HCT116 (cell line): ENCODE results near the gene CTBP2. TPM values are rescaled to one million over a fixed set of nuclear protein-coding genes. Genes with fewer than 3 reads are reported as not detected.

Experiments
- ATAC-seq: fragments of 200-7000 bp; cut with Tn5 transposase; 2 replicates; pipeline ENCODE4 v1.9.1; 2020; ENCODE audit warnings: mild to moderate bottlenecking, moderate library complexity
- BruUV-seq: library from RNA; stranded (reverse); fragments of 400-500 nt; replicated peaks from 2 replicates; lab custom pipeline; 2021; lab: Mats Ljungman, UMichigan
- CTCF ChIA-PET: fragments of 300-600 bp; sonication (Branson Sonifier 250); formaldehyde crosslinking; loops from one replicate; lab custom pipeline; 2021; ENCODE audit warnings: antibody characterized with exemption; lab: Charles Lee
- POLR2A ChIA-PET: fragments of 300-600, 350-600 bp; sonication (Branson Sonifier 250); formaldehyde crosslinking; loops from one replicate; lab custom pipeline; 2021; ENCODE audit warnings: antibody characterized with exemption; lab: Charles Lee
- RAD21 ChIA-PET, 2 experiments: fragments of 300-600 bp; sonication (Branson Sonifier 250); formaldehyde crosslinking; loops; one replicate each; lab custom pipeline; 2023; ENCODE audit warnings: low total read pairs in 2 of 2; ENCODE audit not compliant: uncharacterized antibody in 2 of 2, unreplicated experiment in 2 of 2, low non-redundant PET in 1 of 2; lab: Charles Lee
- DNase-seq: peaks from one replicate; pipeline ENCODE4 v3.0.0-alpha.2; 2010; ENCODE audit warnings: low read depth, low spot score
- H2AFZ ChIP-seq: fragments of 200-600 bp; shearing (Covaris generic), sonication (generic); 2 replicates; pipeline ENCODE4 v1.6.1; 2017; ENCODE audit warnings: low read depth, mixed run types, mixed read lengths, antibody characterized with exemption, low read length; ENCODE audit not compliant: poor library complexity, severe bottlenecking
- H3K27ac ChIP-seq: 2 replicates; pipeline ENCODE4 v1.5.1; 2012; ENCODE audit warnings: low read depth, low read length
- H3K27me3 ChIP-seq: fragments of 200-600 bp; sonication (generic); 2 replicates; pipeline ENCODE4 v1.6.1; 2016; ENCODE audit warnings: mixed run types, low read length, mixed read lengths; ENCODE audit not compliant: insufficient read depth
- H3K36me3 ChIP-seq, 2 experiments: fragments of 200-500 bp in 1 of 2; fragments of 200-600 bp in 1 of 2; sonication (Bioruptor generic) in 1 of 2; sonication (generic) in 1 of 2; 2 replicates each; pipeline versions ENCODE4 v1.5.1 to v1.6.1; 2014 to 2016; ENCODE audit warnings: low read length in 2 of 2, inconsistent platforms in 1 of 2, mixed read lengths in 1 of 2, mixed run types in 1 of 2; ENCODE audit not compliant: insufficient read depth in 2 of 2, control insufficient read depth in 1 of 2
- H3K4me1 ChIP-seq, 2 experiments: fragments of 200-600 bp in 1 of 2; sonication (generic) in 1 of 2; 2 replicates each; pipeline versions ENCODE4 v1.5.1 to v1.6.1; 2012 to 2017; ENCODE audit warnings: low read length in 2 of 2, inconsistent platforms in 1 of 2, mild to moderate bottlenecking in 1 of 2, mixed read lengths in 1 of 2, mixed run types in 1 of 2, moderate library complexity in 1 of 2; ENCODE audit not compliant: insufficient read depth in 2 of 2, control insufficient read depth in 1 of 2
- H3K4me2 ChIP-seq: fragments of 200-600 bp; sonication (generic); 2 replicates; pipeline ENCODE4 v1.6.1; 2017; ENCODE audit warnings: mixed run types, low read length, mixed read lengths
- H3K4me3 ChIP-seq, 2 experiments: fragments of 200-600 bp in 1 of 2; sonication (generic) in 1 of 2; replicated peaks in 1 of 2; 2 replicates each; pipeline ENCODE4 v1.5.1; 2011 to 2016; ENCODE audit warnings: low read length in 2 of 2, control low read depth in 1 of 2, low read depth in 1 of 2, mild to moderate bottlenecking in 1 of 2, mixed read lengths in 1 of 2, mixed run types in 1 of 2
- H3K79me2 ChIP-seq: fragments of 200-600 bp; sonication (generic); 2 replicates; pipeline ENCODE4 v1.6.1; 2017; ENCODE audit warnings: mild to moderate bottlenecking, mixed run types, low read length, moderate library complexity, mixed read lengths; ENCODE audit not compliant: insufficient read depth
- H3K9ac ChIP-seq: fragments of 200-600 bp; sonication (generic); 2 replicates; pipeline ENCODE4 v1.6.1; 2016; ENCODE audit warnings: low read length, mixed read lengths
- H3K9me2 ChIP-seq: fragments of 200-600 bp; sonication (generic), shearing (Covaris generic); 2 replicates; pipeline ENCODE4 v1.6.1; 2017; ENCODE audit warnings: mixed run types, mild to moderate bottlenecking, moderate library complexity; ENCODE audit not compliant: insufficient read depth
- H3K9me3 ChIP-seq, 2 experiments: fragments of 200-500 bp in 1 of 2; fragments of 200-600 bp in 1 of 2; sonication (Bioruptor generic) in 1 of 2; sonication (generic) in 1 of 2; 2 replicates each; pipeline ENCODE4 v1.6.1; 2014 to 2017; ENCODE audit warnings: low read length in 2 of 2, mixed read lengths in 2 of 2, inconsistent platforms in 1 of 2, low read depth in 1 of 2, mild to moderate bottlenecking in 1 of 2, mixed run types in 1 of 2, moderate library complexity in 1 of 2; ENCODE audit not compliant: control insufficient read depth in 1 of 2, insufficient read depth in 1 of 2
- H4K20me1 ChIP-seq: fragments of 200-600 bp; sonication (generic), shearing (Covaris generic); 2 replicates; pipeline ENCODE4 v1.6.1; 2017; ENCODE audit warnings: mixed run types, mild to moderate bottlenecking, moderate library complexity; ENCODE audit not compliant: insufficient read depth
- CBX3 ChIP-seq: IDR thresholded peaks from 2 replicates; pipeline ENCODE4 v1.6.1; 2012; ENCODE audit warnings: low read depth
- CEBPB ChIP-seq: IDR thresholded peaks from 2 replicates; pipeline ENCODE4 v1.6.1; 2012; ENCODE audit warnings: low read depth
- ELF1 ChIP-seq: IDR thresholded peaks from 2 replicates; pipeline ENCODE4 v1.6.1; 2012; ENCODE audit warnings: low read depth, borderline replicate concordance
- EZH2 ChIP-seq: fragments of 200-600 bp; sonication (generic); IDR thresholded peaks from 2 replicates; pipeline ENCODE4 v1.6.1; 2017; ENCODE audit warnings: antibody characterized with exemption, mixed run types
- FOSL1 ChIP-seq: IDR thresholded peaks from 2 replicates; pipeline ENCODE4 v1.6.1; 2012; ENCODE audit warnings: low read depth
- RAD21 ChIP-seq: IDR thresholded peaks from 2 replicates; pipeline ENCODE4 v1.6.1; 2012; ENCODE audit warnings: low read depth, mild to moderate bottlenecking
- SIN3A ChIP-seq: IDR thresholded peaks from 2 replicates; pipeline ENCODE4 v1.6.1; 2012; ENCODE audit warnings: low read depth
- YY1 ChIP-seq: IDR thresholded peaks from 2 replicates; pipeline ENCODE4 v1.6.1; 2011; ENCODE audit warnings: low read length, low read depth, moderate library complexity, mild to moderate bottlenecking; ENCODE audit not compliant: insufficient replicate concordance; ENCODE audit errors: extremely low read depth
- intact Hi-C: fragments of 100-400 bp; cut with micrococcal nuclease; formaldehyde crosslinking; loops from 2 replicates; pipeline ENCODE4 v1.10.0; 2022
- total RNA-seq: library from RNA; stranded (reverse); gene quantifications from one replicate; pipeline ENCODE4 v1.2.1, GENCODE V29; 2021; ENCODE audit not compliant: unreplicated experiment
- TF ChIP-seq, protein P1 (sequence below): IDR thresholded peaks from 2 replicates; pipeline ENCODE4 v1.6.1; 2012; ENCODE audit warnings: low read depth
- TF ChIP-seq, protein P2 (sequence below): IDR thresholded peaks from 2 replicates; pipeline ENCODE4 v1.6.1; 2012

CTBP2 gene
- total RNA-seq, 1 experiment from 2014 or later = 144 TPM

DNA sequence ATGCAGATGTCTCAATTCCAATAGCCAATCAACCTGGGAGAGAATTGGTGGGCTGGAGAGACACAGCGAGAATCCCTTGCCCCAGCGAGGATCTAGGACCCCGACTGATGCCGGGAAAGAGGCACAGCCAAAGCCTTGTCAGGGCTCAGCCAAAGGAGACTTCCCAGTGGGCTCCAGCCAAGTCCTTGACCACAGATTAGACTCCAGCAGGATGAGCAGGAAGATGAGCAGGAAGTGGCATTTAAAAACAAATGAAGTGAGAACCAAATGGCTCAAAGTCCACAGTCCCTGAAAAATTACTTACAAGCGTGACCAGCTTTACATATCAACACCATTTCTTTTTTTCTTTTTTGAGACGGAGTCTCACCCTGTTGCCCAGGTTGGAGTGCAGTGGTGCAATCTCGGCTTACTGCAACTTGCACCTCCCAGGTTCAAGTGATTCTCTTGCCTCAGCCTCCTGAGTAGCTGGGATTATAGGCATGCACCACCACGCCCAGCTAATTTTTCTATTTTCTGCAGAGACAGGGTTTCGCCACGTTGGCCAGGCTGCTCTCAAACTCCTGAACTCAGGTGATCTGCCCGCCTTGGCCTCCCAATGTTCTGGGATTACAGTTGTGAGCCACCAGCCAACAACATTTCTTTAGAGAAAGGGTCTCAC is 40.2 kb downstream of the CTBP2 start:
- CTCF ChIA-PET = interaction anchor here (1.2 to 2.2 kb wide), 2 partner anchors 35 to 72 kb away, joined by 3 to 6 read pairs; no protein-coding TSS in a partner anchor
- Histone ChIP-seq H2AFZ (no peak overlapping the region), H3K36me3 (no peaks in the 10 kb centered on the region), H3K27me3 (no peaks in the 10 kb centered on the region), H3K4me1 (peaks cover 56 to 63% of the 10 kb centered on the region in 2 experiments), H3K79me2 (peaks cover 99% of the 10 kb centered on the region), H3K4me3 (no peak overlapping the region), H3K9ac (peak overlapping the region; percentile 66), H3K9me2 (no peaks in the 10 kb centered on the region), H3K27ac (peak overlapping the region; percentile 46), H3K4me2 (peak overlapping the region; percentile 77), H4K20me1 (no peaks in the 10 kb centered on the region), H3K9me3 (no peaks in the 10 kb centered on the region)
- RAD21 ChIA-PET = interaction anchor here in 1 of 2 experiments (1.2 kb wide), 2 partner anchors 17 to 25 kb away, joined by 4 to 5 read pairs; no protein-coding TSS in a partner anchor
- DNase-seq = no peak
- BruUV-seq = no TSS peak
- TF ChIP-seq RAD21 (no peak), CBX3 (no peak), ELF1 (no peak), CEBPB (no peak), FOSL1 (no peak), SIN3A (no peak), YY1 (no peak), EZH2 (no peak)
- TF ChIP-seq, protein P1, sequence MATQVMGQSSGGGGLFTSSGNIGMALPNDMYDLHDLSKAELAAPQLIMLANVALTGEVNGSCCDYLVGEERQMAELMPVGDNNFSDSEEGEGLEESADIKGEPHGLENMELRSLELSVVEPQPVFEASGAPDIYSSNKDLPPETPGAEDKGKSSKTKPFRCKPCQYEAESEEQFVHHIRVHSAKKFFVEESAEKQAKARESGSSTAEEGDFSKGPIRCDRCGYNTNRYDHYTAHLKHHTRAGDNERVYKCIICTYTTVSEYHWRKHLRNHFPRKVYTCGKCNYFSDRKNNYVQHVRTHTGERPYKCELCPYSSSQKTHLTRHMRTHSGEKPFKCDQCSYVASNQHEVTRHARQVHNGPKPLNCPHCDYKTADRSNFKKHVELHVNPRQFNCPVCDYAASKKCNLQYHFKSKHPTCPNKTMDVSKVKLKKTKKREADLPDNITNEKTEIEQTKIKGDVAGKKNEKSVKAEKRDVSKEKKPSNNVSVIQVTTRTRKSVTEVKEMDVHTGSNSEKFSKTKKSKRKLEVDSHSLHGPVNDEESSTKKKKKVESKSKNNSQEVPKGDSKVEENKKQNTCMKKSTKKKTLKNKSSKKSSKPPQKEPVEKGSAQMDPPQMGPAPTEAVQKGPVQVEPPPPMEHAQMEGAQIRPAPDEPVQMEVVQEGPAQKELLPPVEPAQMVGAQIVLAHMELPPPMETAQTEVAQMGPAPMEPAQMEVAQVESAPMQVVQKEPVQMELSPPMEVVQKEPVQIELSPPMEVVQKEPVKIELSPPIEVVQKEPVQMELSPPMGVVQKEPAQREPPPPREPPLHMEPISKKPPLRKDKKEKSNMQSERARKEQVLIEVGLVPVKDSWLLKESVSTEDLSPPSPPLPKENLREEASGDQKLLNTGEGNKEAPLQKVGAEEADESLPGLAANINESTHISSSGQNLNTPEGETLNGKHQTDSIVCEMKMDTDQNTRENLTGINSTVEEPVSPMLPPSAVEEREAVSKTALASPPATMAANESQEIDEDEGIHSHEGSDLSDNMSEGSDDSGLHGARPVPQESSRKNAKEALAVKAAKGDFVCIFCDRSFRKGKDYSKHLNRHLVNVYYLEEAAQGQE = no peak
- TF ChIP-seq, protein P2, sequence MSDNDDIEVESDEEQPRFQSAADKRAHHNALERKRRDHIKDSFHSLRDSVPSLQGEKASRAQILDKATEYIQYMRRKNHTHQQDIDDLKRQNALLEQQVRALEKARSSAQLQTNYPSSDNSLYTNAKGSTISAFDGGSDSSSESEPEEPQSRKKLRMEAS = no peak
- no peak for ATAC-seq
- intact Hi-C loops = loop anchor here (5.0 kb wide), 1 partner anchor 58 kb away; no protein-coding TSS in a partner anchor
- POLR2A ChIA-PET = no interaction called here
